ENCODE results near the gene ZDHHC11B.

- TF ChIP-seq EP300 (IDR thresholded peaks at IDR 0.05; ENCODE audit: borderline replicate concordance): no peak
- TF ChIP-seq, protein P1, sequence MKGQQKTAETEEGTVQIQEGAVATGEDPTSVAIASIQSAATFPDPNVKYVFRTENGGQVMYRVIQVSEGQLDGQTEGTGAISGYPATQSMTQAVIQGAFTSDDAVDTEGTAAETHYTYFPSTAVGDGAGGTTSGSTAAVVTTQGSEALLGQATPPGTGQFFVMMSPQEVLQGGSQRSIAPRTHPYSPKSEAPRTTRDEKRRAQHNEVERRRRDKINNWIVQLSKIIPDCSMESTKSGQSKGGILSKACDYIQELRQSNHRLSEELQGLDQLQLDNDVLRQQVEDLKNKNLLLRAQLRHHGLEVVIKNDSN (IDR thresholded peaks at IDR 0.05): no peak
- TF ChIP-seq RAD21 (IDR thresholded peaks at IDR 0.05; ENCODE audit: low read depth): no peak
- no peak for TF ChIP-seq TCF12 (IDR thresholded peaks at IDR 0.05; ENCODE audit: low read depth)
- TF ChIP-seq CREB1 (IDR thresholded peaks at IDR 0.05; ENCODE audit: low read depth): no peak
- no peak for TF ChIP-seq FOXM1 (IDR thresholded peaks at IDR 0.05; ENCODE audit: borderline replicate concordance, low read depth)
- no peak for TF ChIP-seq CEBPB (IDR thresholded peaks at IDR 0.05)
- TF ChIP-seq REST (IDR thresholded peaks at IDR 0.05; ENCODE audit: low read depth): no peak
- no peak for TF ChIP-seq TEAD4 (IDR thresholded peaks at IDR 0.05)
- TF ChIP-seq YY1 (IDR thresholded peaks at IDR 0.05; ENCODE audit: low read depth): no peak
- TF ChIP-seq MAX (IDR thresholded peaks at IDR 0.05): no peak
- TF ChIP-seq EGR1 (IDR thresholded peaks at IDR 0.05): no peak
Observed at GRCh38 chr5:766666-767431, 17.7 kb downstream of the ZDHHC11B start.
